Activated T-cell treated with anti-CD3 and anti-CD28 coated beads for 1 hour (primary cell): ENCODE results near the gene RAPGEF5.

Source experiments
- DNase-seq: peaks from one replicate; pipeline ENCODE4 v3.0.0-alpha.2; 2020; ENCODE audit warnings: low read depth

RAPGEF5 gene

GRCh38 chr7:22187691-22188348 lies 169.1 kb downstream of the RAPGEF5 start:
- no peak for DNase-seq

GRCh38 chr7:22185559-22185958 lies 171.4 kb downstream of the RAPGEF5 start:
- DNase-seq: no peak

GRCh38 chr7:22184549-22185199 lies 172.3 kb downstream of the RAPGEF5 start:
- DNase-seq: no peak

- no peak for DNase-seq
Observed at GRCh38 chr7:22183522-22184280, 173.3 kb downstream of the RAPGEF5 start.

- no peak for DNase-seq
Observed at GRCh38 chr7:22182149-22182548, 174.8 kb downstream of the RAPGEF5 start.

GRCh38 chr7:22181663-22182062 lies 175.3 kb downstream of the RAPGEF5 start:
- DNase-seq: no peak

GRCh38 chr7:22179442-22179879 lies 177.5 kb downstream of the RAPGEF5 start:
- DNase-seq: no peak

GRCh38 chr7:22178735-22179134 lies 178.2 kb downstream of the RAPGEF5 start:
- no peak for DNase-seq

GRCh38 chr7:22176791-22177412 lies 180.1 kb downstream of the RAPGEF5 start:
- DNase-seq: no peak

GRCh38 chr7:22174574-22174953 lies 182.4 kb downstream of the RAPGEF5 start:
- DNase-seq: no peak

- no peak for DNase-seq
Observed at GRCh38 chr7:22173685-22174573, 183.0 kb downstream of the RAPGEF5 start.

GRCh38 chr7:22168129-22168634 lies 188.8 kb downstream of the RAPGEF5 start:
- DNase-seq: no peak

GRCh38 chr7:22167482-22167881 lies 189.5 kb downstream of the RAPGEF5 start:
- no peak for DNase-seq

GRCh38 chr7:22166928-22167327 lies 190.0 kb downstream of the RAPGEF5 start:
- DNase-seq: no peak

GRCh38 chr7:22159341-22159740 lies 197.6 kb downstream of the RAPGEF5 start:
- no peak for DNase-seq

GRCh38 chr7:22157552-22157951 lies 199.4 kb downstream of the RAPGEF5 start:
- DNase-seq: no peak

- no peak for DNase-seq
Observed at GRCh38 chr7:22156205-22156604, 200.7 kb downstream of the RAPGEF5 start.

- no peak for DNase-seq
Observed at GRCh38 chr7:22154143-22154529, 202.8 kb downstream of the RAPGEF5 start.

- DNase-seq: no peak
Observed at GRCh38 chr7:22153432-22154142, 203.4 kb downstream of the RAPGEF5 start.

GRCh38 chr7:22152690-22153089 lies 204.3 kb downstream of the RAPGEF5 start:
- no peak for DNase-seq

GRCh38 chr7:22151901-22152300 lies 205.1 kb downstream of the RAPGEF5 start:
- no peak for DNase-seq
